Erythroblast (primary cell): ENCODE results near the gene ASCL3.

Source experiments
- GATA1 ChIP-seq: IDR thresholded peaks from 2 replicates; pipeline ENCODE4 v1.6.1; 2011; ENCODE audit warnings: low read depth, mild to moderate bottlenecking, control low read depth, low read length, moderate library complexity
- POLR2A ChIP-seq: IDR thresholded peaks from 2 replicates; pipeline ENCODE4 v1.6.1; 2011; ENCODE audit warnings: mild to moderate bottlenecking, low read length

- TF ChIP-seq POLR2A (no peak), GATA1 (no peak)
These were observed 16.6 kb downstream of the ASCL3 start for GRCh38 chr11:8926236-8926635.
